ENCODE data around the gene CD9.

DNA sequence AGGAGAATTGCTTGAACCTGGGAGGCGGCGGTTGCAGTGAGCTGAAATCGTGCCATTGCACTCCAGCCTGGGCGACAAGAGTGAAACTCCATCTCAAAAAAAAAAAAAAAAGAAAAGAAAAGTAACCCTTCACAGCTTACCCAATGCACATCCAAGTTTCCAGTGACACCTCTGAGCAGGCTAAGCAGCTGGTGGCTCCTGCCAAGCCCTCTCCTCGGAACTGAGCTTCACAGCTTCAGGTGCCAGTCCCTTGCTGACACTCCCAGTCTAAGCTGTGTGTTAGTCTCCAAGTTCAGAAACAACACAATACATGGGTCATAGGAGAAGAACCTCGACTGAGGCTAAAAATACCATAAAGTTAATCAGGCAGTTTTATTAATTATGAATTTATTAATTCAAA is 7.9 kb downstream of the CD9 start:
- TF ChIP-seq, protein P1, sequence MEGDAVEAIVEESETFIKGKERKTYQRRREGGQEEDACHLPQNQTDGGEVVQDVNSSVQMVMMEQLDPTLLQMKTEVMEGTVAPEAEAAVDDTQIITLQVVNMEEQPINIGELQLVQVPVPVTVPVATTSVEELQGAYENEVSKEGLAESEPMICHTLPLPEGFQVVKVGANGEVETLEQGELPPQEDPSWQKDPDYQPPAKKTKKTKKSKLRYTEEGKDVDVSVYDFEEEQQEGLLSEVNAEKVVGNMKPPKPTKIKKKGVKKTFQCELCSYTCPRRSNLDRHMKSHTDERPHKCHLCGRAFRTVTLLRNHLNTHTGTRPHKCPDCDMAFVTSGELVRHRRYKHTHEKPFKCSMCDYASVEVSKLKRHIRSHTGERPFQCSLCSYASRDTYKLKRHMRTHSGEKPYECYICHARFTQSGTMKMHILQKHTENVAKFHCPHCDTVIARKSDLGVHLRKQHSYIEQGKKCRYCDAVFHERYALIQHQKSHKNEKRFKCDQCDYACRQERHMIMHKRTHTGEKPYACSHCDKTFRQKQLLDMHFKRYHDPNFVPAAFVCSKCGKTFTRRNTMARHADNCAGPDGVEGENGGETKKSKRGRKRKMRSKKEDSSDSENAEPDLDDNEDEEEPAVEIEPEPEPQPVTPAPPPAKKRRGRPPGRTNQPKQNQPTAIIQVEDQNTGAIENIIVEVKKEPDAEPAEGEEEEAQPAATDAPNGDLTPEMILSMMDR (IDR thresholded peaks at IDR 0.05; ENCODE audit: borderline replicate concordance, extremely low read depth, low read length, poor library complexity, severe bottlenecking), result no peak
- no peak for TF ChIP-seq EZH2 (IDR thresholded peaks at IDR 0.05; ENCODE audit: borderline replicate concordance, low read depth, low read length, severe bottlenecking)

All from DND-41 (cell line).